HG02970 (cell line): ENCODE data around the gene DUSP1.

Experiments
- ATAC-seq: cut with Tn5 transposase; IDR thresholded peaks from one replicate; pipeline ENCODE4 v1.9.1; 2021; ENCODE audit warnings: mild to moderate bottlenecking, moderate library complexity, moderate number of reproducible peaks; ENCODE audit not compliant: unreplicated experiment, low FRiP score

DUSP1 gene

DNA sequence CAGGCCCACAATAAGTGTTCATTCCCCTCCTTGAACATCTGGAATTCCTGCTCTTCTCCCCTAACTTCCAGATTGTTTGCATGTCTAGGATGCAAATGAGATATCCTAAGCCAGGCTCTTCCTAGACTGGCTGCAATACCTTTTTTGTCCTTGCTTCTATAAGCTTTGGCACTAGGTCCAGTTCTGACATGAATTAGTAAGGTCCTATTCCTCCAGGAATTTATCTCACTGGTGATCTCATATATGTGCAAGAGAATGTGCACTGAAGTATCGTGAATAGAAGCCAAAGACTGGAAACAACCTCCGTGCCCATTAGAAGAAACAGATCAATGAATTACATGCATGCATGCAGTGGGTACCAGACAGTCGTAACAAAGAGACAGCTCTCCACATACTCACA, 25.2 kb downstream of the DUSP1 start:
- ATAC-seq, result no peak

DNA sequence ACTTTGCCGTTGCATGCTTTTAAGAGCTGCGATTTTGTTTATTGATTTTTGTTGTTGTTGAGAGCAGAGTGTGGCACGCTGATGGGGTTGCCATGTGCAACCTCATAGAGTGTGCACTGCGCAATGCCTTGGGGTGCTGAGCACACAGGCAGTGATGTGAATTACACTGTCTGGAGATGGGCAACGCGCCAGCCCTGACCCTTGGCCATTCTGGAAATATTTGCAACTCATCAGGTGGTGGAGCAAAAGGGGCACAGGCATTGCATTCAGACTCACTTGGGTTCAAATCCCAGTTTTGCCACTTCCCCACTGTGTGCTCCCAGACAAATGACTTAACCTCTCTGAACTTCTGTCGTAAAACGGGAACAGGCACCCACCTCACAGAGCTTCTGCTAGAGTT, 25.6 kb downstream of the DUSP1 start:
- no peak for ATAC-seq

DNA sequence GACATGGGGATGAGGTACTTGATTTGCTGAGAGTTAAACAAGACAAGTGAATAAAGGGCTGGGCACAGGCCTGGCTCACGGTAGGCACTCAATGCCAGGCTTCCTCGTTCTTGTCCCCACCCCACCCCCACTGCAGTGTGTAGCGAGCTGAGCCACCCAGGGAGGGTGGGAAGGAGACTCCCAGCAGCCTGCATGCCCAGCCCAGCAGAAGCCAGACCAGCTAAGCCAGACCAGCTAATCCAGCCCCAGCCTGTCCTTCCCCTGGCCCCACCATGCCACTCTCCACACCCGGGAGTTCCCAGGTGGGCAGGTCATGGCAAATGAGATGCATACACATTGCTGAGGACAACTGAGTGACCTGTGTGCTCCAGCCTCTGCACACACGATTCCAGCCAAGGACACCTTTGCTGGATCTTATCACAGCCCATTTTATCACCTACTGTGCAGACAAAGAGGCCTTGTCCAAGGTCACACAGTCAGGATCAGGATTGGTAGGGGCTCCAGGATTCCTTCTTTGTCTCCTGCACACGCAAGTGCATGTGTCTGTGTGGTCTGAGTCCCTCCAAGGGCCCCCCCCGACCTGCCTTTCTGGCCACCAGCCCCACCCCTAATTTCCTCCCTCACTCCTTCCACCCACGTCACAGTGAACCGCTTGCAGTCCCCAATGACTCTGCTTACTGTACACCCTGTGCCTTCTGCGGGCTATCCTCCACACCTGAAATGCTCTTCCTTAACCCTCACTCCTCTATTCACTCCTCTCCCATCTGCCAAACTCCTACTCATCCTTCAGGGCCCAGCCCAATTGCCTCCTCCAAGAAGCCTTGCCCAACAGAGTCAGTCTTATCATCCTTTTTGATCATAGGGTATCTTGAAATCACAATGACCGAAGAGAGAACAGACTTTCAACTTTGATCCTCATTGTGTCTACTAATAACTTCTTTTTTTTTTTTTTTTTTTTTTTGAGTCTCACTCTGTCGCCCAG, 26.6 kb downstream of the DUSP1 start:
- no peak for ATAC-seq

DNA sequence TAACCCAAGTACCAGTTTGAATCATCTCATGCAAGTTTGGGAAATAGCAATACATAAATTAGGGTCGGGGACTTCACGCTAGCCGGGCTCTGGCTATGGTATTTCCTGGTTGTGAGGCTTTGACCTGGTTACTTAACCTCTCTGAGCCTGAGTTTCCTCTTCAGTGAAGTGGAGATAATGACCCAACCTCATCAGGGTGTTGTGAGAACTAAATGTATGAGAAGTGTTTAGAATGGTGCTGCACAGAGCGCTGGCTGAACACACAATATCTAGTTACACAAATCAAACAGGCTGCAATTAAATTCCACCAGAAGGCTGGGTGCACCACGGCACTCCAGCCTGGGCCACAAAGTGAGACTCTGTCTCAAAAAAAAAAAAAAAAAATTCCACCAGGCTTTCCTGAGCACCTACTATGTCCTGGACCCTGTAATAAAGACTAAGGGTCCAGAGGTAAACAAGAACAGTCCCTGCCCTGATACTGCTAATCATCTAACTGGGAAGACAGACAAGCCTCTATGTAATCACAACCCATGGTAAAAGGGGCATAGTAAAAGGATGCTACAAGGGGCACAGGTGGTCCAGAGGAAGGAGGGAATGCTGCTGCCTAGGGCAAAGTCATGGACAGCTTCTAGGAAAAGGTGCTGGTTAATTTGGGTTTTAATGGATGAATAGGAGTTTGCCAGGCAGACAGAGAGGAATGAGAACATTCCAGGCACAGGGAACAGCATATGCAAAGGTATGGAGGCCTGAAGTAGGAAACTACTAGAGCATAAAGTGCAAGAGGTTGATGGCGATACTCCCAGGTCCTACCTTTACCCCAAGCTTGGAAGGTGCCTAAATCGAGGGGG, 27.7 kb downstream of the DUSP1 start:
- no peak for ATAC-seq

DNA sequence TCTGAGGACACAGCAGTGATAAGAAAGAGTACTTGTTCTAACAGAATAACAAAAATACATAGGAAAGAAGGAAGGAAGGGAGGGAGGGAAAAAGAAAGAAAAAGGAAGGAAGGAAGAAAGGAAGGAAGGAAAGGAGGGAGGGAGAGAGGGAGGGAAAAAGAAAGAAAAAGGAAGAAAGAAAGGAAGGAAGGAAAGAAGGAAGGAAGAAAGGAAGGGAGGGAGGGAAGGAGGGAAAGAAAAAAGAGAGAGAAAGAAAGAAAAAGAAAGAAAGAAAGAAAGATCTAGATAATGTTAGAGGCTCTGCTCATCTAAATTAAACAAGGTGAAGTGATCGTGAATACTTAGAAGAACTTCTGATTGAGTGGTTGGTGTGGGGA, 29.8 kb downstream of the DUSP1 start:
- ATAC-seq, result no peak

DNA sequence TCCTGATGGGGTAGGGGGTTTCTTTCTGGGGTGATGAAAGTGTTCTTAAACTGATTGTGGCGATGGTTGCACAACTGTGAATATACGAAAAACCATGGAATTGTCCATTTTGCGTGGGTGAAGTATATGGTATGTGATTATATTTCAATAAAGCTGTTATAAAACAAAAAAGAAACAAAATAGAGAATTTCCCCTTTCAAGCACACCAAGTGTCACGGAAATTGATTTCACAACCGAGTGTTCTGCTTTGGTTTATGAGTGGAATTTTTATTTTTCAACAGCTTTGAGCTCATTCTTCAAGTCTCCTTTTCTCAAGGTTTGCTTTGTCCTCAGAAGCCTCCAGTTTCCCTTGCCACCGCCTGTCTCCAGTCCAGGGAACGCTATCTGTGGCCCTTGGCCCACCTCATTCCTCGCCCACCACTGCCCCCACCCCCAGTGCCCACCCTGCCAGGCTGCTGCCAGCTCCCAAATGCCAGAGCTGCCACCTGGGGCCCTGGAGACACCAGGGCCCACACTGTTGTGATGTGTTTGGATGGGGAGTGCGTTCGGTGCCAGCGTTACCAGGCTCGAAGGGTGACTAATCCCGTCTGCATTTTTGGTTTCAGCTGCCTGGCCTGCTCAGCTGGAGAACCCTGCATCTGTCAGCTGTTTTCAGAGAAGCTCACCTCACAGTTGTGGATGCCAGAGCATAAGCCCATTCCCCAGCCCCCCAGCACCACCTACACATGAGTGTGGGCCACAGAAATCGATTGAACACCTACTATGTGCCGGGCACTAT, 30.4 kb downstream of the DUSP1 start:
- ATAC-seq, result no peak

DNA sequence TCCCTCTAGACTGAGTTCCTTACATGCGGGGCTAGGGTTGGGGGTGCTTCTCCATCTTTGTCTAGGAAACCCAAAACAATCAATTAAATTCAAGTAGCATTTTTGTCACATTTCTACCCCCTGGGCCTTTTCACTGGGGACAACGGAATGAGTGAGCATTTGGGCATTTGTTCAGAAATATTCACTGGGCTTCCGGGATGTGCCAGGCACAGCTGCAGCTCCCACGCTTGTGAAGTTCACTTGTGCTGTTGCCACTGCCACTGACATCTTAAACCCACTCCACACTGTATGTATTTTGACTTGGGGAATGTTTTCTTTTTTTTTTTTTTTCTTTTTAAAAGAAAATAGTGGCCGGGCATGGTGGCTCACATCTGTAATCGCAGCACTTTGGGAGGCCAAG, 31.6 kb downstream of the DUSP1 start:
- no peak for ATAC-seq

DNA sequence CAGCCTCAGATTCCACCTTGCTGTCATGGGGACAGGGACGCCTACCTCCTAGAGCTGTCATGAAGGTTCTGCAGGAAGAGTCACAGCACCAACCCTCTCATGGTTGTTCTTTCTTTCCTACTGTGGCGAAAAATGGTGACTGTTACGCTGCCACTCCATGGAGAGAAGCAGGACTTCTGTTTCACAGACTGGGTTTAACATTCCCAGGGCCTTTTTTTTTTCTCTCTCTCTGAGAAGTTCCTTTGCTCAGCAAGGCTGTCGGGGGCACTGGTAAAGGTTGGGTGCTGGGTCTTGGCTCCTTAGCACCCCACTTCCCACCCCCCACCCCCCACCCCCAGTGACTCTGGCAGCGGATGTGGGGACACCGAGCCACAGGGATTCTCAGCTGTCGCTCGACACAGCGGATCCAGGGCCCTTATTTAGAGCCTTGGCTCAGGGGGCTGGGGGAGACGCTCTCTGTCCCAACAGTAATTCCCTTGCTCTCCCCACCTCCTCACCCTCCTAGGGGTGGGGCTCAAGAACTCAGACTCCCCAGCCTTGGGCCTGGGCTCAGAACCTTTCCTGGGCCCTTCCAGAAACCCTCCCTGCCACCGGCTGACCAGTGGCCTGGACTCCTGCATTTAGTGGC, 34.4 kb downstream of the DUSP1 start:
- no peak for ATAC-seq

DNA sequence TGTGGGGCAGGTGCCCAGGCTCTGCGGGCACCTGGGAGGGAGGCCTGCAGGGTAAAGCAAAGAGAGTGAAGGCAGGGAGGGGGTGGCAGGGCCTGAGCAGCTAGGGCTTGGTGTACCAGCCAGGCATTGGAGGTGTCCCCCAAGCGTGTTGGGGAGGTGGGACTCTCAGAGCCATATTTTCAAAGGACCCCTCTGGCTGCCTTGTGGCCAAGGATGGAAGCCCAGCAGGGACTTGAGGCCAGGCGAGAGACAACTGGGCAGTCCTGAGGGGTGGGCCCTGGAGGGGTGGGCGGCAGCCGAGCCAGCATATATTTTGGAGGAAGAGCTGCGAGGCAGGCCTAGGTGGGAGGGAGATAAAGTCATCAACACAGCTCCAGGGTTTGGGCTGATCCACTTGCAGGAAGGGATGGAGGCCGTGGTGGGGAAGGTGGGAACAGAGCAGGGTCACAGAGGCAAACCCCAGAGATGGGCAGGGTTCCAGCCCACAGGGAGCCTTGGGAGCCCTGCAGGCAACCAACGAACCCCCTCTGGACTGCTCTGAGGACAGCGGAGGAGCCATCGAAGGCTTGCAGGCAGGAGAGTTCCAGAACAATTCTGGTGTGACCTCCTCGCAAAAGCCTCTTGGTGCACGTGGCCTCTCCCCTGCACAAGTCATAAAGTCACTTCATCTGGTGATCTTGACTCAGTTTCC, 35.7 kb downstream of the DUSP1 start:
- no peak for ATAC-seq

DNA sequence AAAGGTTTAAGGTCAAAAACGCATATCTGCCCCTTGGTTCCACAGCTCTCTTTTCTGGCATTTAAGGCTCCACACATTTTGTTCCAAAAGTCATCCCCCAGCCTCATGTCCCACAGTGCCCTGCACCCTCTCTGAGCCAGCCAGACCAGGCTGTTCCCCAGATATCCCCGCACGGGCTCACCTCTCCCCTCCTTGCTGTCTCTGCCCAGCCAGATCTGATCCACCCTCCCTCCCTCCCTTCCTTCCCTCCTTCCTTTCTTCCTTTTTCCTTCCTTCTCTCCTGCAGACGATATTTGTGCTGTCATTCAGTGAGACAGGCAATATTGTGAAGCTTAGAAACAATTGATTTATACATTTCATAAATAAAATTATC, 37.0 kb downstream of the DUSP1 start:
- ATAC-seq, result no peak

DNA sequence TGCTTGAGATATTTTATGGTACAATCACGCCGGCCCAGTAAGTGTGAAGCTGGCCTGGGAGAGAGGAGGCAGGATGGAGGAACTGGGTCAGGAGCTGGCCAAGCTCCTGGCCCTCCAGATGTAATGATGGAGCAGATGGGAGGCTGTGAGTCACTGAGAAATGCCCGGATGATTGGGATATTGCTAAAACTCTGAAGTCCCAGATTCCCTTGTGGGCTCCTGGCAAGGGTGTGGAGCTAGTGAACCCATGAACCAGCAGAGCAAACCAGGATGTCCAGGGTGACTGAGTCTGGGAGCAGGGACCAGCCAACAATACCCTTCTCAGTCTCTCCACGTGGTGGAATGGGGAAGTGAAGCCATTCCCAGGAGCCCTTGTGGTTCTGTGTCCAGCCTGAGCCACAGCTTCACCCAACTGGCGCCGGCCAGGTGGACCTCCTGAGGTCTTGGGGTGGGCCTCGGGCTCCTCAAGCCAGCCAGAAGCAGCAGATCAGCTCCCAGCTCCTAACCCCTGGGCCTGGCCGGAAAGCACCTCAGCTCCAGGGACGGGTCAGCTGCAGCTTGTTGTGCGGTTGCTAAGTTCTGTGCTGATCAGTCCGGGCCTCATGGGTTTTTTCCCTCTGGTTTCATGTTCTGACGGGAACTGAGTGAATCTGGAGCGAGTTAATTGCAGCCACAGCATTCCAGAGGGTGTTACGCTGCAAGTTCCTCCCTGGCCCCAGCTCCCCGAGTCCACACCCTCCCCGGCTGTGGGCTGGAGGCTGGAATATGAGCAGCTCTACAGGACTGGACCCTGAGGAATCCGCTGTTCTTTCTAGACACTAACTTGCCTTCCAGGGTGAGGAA, 37.6 kb downstream of the DUSP1 start:
- ATAC-seq, result no peak

DNA sequence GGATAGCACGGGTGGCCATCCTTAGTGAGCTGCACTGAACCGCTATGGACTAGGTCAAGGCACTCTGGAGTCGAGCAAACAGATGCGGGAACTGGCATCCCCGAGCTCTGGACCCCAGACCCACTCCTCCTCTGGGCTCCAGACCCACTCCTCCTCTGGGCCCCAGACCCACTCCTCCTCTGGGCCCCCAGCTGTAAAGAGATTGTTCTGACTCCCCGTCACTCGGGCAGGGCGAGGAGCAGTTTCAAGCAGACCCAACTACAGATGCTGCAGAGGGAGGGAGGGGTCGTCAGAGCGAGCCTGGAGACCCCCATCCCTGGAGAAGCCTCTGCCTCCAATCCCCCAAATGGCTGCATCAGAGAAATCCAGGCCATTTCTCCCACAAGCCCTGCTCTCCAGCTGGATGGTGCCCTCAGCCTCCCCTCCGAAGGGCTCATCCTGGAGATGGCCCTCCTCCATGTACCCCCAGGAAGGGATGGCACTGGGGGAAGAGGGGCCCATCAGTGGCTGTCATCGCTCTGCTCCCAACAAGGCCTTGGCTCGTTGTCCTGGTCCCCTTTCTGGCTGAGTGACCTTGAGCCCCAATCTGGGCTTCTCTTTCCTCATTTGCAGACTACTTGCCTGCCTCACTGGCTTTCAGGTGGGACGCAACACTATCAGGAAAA, 38.7 kb downstream of the DUSP1 start:
- ATAC-seq, result no peak

DNA sequence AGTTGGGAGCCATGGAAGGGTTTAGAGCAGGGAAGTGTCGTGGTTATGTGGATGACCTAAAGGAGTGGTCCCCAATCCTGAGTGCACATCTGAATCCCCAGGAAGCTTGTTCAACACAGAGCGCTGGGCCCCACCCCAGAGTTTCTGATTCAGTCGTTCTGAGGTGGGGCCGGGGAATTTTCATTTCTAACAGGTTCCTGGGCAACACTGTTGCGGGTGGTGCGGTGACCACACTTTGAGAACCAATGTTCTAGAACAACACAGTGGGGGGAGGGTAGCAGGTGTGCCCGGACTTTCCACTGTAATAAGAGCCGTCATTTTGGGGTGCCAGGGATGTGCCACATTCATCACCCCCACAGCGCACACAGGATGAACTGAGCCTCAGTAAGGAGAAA, 39.3 kb downstream of the DUSP1 start:
- no peak for ATAC-seq

DNA sequence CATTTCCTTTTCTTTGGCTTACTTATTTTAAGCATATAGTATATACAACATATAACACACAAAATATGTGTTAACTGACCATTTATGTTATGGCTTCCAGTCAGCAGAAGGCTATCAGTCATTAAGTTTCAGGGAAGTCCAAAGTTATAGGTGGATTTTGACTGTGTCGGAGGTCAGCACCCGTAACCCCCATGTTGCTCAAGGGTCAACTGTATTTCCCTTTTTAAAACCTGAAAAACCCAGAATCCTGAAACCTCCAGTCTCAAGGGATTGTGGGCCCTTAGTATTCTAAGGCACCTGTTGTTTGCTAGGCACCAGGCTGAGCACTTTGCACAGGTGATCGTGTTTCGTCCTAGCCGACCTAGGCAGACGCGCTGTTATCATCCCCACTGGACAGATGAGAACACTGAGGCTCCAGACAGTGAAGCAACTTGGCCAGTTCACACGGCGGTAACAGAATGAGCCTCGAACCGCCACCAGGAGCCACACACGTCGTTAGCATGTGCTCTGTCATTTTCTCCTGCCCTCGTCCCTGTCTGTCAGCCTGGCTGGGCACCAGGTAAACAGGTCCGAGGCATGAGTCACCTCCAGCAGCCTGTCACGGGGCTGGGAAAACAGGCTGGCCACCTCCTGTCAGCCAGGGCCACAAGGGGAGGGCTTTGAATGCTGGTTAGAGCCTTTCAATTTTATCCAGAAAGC, 39.9 kb downstream of the DUSP1 start:
- ATAC-seq, result no peak

DNA sequence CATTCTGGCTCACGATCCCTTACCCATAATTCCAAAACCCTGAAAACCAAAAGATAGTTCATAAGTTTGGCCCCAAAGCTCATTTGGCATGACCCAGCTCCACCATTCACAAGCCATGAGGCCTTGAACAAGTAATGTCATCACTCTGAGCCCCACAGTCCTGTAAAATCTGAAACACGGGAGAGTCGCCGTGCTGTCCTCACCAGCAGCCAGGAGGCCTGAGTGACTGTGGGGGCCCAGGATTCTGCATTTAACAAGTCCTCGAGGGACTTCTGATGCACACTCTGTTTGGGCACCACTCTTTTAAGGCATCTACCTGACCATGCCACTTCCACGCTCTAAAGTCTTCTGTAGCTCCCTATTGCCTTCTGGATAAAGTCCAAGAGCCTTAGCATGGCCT, 40.8 kb downstream of the DUSP1 start:
- ATAC-seq, result no peak

DNA sequence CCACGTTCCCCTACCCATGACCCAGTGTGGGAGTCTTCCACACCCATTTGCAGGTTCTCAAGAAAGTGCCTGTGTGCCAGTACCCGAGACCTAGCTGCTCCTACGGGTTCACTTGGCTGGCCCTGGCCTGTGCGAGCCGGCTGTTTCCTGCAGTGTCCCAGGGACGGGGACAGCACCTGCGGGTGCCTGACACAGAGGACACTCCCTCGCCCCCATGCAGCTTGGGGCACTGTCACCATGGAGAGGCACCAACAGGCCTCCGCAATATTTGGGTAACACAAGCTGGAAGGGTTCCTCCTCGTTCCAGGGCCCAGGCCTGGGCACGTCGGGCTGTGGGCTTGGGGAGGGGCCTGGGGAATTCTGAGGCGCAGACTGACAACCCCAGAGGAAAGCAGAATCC, 41.4 kb downstream of the DUSP1 start:
- ATAC-seq, result no peak

DNA sequence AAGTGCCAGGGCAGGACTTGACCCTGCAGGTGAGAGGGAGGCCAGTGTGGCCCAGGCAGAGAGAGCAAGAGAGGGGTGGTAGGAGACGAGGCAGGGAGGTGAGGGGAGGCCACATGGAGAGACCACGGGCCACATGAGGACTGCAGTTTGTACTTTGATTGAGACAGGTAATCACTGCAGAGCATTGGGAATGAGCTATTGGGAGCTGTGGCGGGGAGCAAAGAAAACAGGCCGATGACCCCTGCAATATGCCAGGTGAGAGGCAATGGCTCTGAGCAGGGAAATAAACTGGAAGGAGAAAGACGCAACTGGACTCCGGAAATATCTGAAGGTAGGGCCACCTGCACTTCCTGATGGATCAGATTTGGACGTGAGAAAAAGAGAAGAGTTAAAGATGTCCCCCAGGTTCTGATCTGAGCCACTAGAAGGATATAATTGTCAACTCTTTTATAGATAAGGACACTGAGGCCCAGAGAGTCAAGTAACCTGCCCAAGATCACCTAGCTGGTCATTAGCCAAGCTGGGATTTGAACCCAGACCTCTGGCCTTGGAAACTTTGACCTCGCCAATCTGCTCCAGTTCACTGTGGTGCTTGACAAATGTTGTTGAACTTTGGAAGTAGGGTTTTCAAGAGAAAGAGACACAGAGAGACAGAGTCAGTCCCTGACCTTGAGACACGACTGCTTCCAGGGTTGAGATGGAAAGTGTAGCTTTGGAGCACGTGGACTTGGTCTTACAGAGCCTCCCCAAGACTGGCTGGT, 42.3 kb downstream of the DUSP1 start:
- ATAC-seq, result no peak
